Peyer's patch (tissue), 4 donors: Measurements from ENCODE around the gene UIMC1.

Experiments used
- POLR2A ChIP-seq, 2 donors: fragments of 450-650 bp; IDR thresholded peaks; one replicate each; pipeline ENCODE4 v1.5.1; 2017; ENCODE audit warnings: antibody characterized with exemption in 2 of 2, mild to moderate bottlenecking in 2 of 2, moderate library complexity in 2 of 2
- TF ChIP-seq, protein P1 (sequence below), 6 experiments: fragments of 450-650 bp in 4 of 6; fragments of 200-600 bp in 2 of 6; sonication (generic) in 1 of 6; IDR thresholded peaks; one replicate each; pipeline ENCODE4 v1.5.1; 2017 to 2019; ENCODE audit warnings: antibody characterized with exemption in 6 of 6, mild to moderate bottlenecking in 3 of 6, moderate library complexity in 1 of 6

GRCh38 chr5:176897263-176897662 lies 109.3 kb downstream of the UIMC1 start:
- TF ChIP-seq, protein P1, sequence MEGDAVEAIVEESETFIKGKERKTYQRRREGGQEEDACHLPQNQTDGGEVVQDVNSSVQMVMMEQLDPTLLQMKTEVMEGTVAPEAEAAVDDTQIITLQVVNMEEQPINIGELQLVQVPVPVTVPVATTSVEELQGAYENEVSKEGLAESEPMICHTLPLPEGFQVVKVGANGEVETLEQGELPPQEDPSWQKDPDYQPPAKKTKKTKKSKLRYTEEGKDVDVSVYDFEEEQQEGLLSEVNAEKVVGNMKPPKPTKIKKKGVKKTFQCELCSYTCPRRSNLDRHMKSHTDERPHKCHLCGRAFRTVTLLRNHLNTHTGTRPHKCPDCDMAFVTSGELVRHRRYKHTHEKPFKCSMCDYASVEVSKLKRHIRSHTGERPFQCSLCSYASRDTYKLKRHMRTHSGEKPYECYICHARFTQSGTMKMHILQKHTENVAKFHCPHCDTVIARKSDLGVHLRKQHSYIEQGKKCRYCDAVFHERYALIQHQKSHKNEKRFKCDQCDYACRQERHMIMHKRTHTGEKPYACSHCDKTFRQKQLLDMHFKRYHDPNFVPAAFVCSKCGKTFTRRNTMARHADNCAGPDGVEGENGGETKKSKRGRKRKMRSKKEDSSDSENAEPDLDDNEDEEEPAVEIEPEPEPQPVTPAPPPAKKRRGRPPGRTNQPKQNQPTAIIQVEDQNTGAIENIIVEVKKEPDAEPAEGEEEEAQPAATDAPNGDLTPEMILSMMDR (IDR thresholded peaks at IDR 0.05), result no peak
- no peak for TF ChIP-seq POLR2A (IDR thresholded peaks at IDR 0.05)
